Endometrial microvascular endothelial cells (primary cell): ENCODE measurements around the gene EBLN1. TPM values are rescaled to one million over a fixed set of nuclear protein-coding genes. Genes with fewer than 3 reads are reported as not detected.

ENCODE experiments used
- in situ Hi-C: cut with HindIII; loops from 2 replicates; pipeline ENCODE4 v1.10.0; 2017; ENCODE audit warnings: low sequenced_read_pairs, low pct_unique_long_range_greater_than_20kb; ENCODE audit errors: inconsistent ontology term
- total RNA-seq: library from RNA; depleted of rRNA; stranded (reverse); fragments of >200 nt; gene quantifications from one replicate; pipeline ENCODE4 v1.2.3, GENCODE V29; 2015; ENCODE audit errors: inconsistent ontology term

Gene EBLN1
- not detected for total RNA-seq

DNA sequence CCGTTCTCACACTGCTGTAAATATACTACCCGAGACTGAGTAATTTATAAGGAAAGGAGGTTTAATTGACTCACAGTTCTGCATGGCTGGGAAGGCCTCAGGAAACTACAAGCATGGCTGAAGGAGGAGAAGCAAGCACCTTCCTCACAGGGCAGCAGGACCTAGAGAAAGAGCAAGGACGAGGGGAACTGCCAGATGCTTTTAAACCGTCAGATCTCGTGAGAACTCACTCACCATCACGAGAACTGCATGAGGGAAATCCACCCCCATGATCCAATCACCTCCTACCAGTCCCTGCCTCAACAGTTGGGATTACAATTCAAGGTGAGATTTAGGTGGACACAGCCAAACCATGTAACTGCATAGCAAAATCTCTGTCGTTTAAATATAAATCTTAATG lies at the start of gene EBLN1:
Gene EBLN1, minus strand, starts transcription at position 174 of the 400 bp plus-strand sequence. CDS start 8,032 bp downstream, outside the sequence.
- in situ Hi-C loops, result no loop called here

DNA sequence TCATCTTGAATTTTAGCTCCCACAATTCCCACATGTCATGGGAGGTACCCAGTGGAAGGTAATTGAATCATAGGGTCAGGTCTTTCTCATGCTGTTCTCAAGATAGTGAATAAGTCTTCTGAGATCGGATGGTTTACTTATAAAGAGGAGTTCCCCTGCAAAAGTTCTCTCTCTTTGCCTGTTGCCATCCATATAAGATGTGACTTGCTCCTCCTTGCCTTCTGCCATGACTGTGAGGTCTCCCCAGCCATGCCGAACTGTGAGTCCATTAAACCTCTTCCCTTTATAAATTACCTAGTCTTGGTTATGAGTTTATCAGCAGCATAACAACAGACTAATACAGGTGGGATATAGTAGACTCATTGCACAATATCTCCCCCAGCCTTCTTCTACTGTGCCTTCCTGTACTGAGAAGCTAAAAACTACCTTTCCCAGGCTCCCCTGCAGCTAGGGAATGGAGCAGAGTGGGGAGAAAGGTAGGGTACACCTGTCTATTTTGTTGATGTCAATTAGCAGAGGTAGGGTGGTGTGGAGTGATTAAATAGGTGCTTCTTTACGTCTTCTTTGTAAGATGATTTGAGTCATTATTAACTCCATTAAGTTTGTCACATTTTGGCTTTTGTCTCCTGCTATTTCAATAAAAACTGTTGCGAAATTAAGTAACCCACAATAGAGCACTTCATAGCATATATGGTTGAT lies 48.2 kb upstream of the EBLN1 start:
- in situ Hi-C loops, result no loop called here

DNA sequence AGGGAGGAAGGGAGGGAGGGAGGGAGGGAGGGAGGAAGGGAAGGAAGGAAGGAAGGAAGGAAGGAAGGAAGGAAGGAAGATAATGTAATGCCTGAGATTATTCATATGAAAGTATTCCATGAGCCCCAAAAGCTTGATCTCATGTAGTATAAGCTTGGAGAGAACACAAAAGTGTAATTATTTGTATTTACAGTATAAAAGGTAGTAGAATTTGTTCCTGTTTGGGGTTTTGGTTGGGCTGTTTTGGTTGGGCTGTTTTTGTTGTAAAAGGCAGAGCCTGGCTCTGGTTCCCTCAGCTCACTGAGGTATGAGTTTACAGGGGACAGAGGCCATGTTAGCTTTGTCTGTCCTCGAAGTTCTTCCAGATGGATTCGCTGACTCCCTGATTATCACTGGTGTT lies 45.3 kb upstream of the EBLN1 start:
- in situ Hi-C loops, result no loop called here

DNA sequence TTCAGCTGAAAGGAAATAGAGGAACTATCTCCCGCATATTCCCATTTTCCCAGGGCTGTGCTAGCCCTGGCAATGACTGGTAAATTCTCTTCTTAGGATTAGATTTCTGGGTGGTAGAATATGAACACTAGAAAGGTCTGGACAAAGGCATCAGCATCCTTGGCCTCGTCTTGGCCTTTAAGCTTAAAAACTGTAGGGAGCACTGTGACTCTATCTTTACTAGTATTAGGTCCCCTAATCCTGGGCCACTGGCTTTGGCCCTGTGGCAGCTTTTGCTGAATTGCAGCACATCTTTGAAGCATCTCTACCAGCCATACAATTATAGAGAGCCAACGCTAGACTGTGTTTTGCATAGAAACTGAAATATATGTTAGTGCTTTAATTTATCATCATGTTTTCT lies 41.5 kb upstream of the EBLN1 start:
- in situ Hi-C loops, result no loop called here

DNA sequence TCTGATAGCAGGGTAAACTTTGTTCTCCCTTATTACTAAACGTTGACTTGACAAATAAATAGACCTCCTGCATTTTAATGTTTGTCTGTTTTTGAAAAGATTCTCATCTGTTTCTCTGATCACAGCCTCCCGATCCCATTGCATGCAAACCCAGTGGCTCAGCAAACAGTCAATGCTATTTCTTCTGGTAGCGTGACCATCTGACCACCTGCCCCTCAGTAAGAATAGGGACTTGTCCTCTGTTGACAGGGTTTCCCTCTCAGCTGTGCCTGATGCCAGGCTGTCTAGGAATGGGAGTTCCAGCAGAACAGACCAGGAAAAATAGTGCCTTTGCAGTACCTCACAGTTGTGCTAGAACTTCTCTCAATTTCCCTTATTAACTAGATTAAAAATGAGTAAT lies 40.7 kb upstream of the EBLN1 start:
- in situ Hi-C loops, result no loop called here

DNA sequence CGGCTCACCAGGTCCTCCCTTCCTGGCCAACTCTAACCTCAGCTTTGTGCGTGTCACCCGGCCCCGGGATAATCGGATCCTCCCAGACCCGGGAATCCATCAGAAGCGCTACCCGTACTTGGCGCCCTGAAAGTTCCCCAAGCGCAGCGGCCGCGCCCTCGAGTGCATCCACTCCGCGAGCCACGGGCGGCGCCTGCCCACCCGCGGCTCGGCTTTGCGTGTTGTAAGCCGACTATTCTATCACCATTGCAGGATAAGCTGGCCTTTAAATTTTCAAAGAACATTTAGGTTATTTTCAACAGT lies 35.7 kb upstream of the EBLN1 start:
- in situ Hi-C loops, result no loop called here

DNA sequence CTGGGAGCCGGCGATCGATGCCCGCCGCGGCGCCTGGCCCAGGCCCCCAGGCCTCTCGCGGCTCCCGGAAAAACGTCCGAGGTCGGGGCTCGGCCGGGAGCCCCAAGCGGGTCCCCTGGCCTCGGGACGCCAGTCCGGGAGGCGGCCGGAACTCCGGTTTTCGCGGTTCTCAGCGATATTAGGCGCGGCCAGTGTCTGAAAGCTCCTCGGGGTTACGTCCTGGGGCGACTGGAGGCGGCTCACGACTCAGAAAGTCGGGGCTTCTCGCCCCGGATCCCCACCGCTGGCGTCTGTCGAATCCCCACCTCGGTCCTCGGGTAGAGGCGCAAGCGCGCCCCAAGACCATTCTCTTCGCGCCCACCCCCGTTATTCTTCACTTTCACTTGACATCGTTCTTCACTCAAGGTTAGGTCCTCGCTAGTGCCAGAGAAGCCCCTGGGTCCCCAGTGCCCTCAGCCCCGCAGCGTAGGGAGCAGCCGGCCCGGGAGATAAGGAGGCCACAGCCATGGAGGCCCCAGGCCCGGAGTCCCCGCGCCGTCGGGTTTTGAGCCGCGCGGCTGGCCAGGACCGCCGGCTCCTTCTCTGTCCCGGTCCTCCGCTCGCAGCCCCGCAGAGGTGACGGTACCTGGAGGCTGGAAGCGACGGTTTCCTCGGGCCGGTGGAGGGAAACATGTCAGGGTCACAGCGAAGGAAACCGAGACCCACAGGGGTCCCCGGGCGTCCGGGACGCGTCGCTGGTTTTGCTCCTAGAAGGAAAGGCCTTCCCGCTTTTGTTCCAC lies 35.2 kb upstream of the EBLN1 start:
- in situ Hi-C loops, result no loop called here

DNA sequence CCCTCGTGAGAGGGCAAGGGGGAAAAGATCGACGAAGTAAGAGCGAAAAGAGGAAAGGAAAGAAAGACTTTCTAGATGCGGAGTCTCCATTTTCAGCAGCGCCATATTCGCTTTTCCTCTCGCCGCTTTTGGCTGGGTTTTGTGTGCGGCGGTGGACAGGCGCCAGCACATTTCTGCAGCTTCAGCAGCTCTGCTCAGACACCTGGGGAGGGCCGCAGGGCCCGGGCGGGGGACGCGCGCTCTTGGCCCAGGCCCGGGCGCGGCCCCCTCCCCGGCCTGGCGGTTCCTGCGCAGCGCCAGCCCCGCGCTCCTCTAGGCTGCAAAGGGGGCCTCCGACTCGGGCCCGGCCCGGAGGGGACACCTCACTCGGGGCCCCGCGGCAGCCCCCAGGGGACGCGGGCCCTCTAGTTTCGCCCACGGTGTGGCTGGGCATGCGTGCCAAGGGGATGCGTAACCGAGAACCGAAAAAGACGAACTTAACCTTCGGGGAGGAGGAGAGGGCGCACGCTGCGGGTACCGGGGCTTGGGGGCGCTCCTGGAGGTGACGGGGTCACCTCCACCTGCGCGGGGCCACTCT lies 34.5 kb upstream of the EBLN1 start:
- in situ Hi-C loops, result no loop called here

DNA sequence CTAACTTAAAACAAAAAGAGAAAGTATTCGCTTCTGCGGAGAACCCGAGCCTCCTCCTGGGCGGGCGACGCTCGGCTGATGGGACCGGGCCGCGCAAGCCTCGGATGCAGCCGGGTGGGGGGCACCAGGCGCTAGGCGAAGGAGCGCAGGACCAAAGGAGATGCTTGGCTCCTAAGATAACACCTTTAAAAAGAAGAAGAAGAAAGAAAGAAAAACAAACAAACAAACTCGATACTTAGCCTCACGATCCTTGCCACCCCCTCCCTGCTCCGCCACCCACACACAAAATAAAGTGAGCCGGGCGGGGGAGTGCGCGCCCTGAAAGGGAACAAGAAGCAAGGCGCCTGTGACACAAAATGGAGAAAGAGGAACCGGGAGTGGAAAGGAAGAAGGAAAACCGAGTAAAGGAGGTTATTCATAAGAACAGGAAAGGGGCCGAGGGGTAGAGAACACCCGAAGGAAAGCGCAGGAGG lies 34.0 kb upstream of the EBLN1 start:
- in situ Hi-C loops, result no loop called here

DNA sequence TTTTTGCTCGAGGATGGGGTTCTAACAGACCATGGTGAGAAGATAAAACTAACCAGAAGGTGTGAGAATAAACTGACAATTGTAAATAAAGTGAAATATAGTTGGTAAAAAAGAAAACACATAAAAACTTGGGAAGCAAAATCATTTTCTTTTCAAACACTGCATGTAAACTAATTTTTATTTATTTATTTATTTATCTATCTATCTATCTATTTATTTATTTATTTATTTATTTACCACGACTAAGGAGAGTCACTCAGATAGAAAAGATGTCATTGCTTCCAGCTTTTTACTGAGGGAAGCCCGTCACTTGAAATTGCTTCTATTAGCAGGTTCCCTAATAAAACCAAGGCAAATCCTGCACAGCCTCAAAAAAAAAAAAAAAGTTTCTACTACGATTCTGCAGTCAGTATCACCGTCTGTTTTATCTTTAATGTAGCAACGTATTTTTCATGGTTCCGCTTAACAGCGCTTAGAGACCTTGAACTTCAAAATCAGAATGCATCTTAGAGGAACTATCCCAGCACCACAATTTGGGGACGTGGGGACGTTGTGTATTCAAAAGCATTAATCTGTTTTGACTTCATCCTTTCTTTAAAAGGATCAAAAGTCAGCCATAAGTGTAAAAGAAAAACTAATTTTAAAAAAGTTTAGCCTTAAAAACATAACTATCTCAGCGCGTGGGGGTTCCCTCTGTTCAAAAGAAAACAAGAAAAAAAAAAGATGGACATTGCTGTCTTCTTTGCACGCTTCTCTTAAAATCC lies 33.3 kb upstream of the EBLN1 start:
- in situ Hi-C loops, result no loop called here

DNA sequence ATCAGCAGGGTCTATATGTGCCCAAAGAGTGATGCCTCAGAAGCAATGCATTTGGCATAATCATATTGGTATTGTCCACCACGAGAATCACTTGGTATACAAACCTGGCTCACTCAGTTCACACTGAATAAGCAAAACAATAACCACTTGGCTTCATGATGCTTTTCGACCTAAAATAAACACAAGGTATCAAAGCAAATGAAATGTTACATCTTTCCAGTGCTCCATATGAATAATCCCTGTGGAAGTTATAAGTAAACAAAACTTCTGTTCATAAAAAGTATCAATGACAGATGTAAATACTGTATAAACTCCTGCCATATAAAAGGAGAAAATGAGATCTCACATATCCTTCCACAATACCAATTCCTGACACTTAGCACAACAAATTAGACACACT lies 29.8 kb upstream of the EBLN1 start:
- in situ Hi-C loops, result no loop called here

DNA sequence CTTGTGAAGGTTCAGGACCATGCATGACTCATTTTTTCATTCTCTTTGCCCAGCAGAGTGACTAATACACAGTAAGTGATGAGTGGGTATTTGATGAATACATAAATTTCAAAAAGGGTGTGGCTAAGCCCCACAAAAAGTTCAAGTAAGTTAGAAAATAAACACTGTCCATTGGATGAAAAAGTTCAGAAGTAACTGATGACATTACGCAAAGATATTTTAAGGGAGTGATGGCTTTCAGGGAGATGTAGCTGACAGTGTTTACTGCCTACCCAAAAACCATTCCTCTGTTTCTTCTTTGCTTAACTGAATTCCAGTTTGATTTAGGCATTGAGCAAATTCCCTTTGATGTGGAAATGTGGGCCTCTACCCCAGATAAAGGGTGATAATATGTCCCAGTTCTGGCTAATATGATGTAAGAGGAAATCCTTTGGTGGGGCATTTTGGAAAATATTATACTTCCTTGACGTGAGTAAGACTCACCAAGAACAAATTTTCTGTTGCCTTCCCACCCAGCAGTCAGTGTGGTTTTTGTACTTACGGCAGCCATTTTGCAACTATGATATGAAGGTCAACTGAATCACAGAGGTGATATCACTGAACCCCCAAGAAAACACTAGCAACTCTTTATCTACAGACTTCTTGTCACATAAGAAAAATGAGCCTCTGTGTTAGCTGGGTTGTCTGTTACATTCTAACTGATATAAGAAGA lies 29.0 kb upstream of the EBLN1 start:
- in situ Hi-C loops, result no loop called here

DNA sequence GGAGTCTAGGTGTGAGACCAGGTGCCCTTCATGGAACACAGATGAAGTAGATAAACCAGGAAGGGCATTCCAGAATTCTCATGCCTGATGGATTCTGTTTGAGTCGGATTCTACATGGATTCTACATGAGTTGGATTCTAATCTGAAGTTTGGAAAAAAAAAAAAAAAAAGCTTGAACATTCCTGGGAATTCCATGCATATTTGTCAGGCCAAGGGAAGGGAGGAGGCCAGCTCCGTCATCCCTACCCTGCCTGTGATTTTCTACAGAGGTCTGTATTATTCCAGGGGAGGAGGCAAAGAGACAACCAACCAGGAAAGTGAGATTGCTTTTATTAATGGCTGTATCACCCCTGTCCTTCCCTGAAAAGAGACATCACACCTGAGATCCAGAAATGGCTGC lies 27.8 kb upstream of the EBLN1 start:
- in situ Hi-C loops, result no loop called here

DNA sequence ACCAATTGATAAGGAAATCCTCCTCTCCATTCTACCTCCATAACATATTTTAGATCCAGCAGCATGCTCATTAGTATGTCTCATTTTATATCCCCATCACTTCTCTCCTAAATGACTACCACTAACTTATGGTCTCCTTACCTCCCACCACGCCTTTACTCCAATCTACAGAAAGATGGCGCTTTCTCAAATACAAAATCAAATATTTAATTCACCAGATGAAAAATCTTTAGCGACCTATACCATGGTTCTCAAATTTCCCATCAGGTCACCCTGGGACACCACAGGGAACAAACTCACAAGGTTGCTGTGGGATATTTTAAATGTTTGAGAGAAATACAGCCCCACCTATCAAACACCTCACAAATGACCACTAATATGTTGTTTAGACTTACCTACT lies 27.0 kb upstream of the EBLN1 start:
- in situ Hi-C loops, result no loop called here

DNA sequence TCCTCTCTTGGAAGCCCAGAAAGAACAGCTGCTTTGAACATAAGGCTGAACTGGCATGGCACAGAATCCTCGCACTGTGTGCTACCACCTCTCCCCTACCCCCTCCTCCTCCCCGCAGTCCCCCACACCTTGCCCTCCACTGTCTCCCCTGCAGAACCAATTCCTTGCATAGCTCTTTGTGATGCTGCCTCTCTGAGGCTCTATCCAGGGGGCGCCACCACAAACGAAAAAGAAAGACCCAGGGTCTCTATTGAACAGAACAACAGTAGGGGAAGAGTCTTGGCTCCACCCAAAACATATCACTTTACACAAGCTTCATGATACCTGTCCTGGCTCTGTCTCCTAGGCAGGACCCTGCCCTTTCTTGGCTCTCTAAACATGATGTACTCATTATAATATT lies 26.2 kb upstream of the EBLN1 start:
- in situ Hi-C loops, result no loop called here

DNA sequence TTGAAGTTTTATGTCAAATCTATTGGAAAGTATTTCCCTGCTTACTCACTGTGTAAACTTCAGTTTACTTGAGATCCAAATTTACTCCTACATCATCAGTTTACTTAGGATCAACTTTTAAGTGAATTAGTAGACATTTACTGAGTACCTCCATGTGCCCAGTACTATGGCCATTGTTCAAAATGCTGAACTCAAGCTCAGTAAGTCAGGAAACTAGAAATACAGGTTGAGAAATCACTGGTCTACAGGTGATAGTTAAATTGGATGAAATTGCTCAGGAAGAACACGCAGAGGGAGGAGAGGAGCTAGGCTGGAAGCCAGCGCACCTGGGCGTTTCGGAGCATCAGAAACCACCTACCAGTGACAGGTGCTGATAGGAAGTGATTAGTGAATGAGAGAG lies 25.5 kb upstream of the EBLN1 start:
- in situ Hi-C loops, result no loop called here

DNA sequence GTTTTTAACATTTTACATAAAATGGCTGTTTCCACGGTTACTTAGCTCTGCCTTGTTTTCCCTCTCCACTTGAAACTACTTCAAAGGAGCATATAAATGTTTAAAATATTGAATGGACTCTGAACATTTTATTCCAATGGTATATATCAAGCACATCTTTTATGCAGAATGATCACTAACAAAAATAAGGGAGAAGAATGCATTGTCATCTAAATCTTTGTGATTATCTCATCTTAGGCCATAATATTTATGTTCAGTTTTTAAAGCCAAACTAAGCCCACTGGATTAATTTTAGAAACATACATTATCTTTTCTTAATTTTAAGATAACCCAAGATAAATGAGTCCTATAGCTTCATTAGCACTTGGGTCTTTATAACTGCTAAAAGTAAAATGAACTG lies 13.4 kb upstream of the EBLN1 start:
- in situ Hi-C loops, result no loop called here

DNA sequence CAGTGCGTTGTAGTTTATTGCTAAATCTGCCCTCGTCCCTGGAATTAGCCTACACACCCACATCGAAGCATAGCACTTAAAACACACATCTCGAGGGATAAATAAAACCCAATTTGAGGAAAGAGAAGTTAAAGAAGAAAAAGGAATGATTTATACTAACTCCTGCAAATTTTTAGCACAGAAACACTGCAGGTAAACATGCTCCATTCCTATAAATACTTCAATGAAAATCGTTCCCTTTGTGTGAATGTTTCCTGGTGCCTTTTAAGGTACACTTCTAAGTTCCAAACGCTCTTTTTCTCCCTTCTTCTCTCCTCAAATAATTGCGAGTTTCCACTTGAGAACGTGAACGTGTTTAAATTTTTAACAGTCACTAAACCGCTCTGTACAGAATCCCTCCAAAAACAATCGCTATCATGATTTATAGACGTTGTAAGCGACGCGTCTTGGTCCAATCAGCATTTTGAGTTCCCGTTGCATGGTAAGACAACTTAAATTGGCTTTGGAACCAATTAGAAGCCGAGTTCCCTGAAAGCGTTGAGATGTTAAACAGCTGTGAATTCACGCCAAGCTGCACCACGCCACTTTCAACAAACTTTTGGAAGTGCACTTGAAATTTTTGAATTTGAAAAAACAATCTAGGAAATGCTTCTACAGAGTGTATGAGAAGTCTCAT lies 12.5 kb upstream of the EBLN1 start:
- in situ Hi-C loops, result no loop called here
